ENCODE measurements around the gene FAM169A. TPM values are rescaled to one million over a fixed set of nuclear protein-coding genes. Genes with fewer than 3 reads are reported as not detected.
"Not testable (repeated sequence)": the region's sequence is repeated elsewhere in the genome, so short reads cannot be mapped to it uniquely, and the experiment has no call there.

FAM169A gene
- total RNA-seq, 1 donor: under 0.01 TPM

- no peak for DNase-seq (ENCODE audit: low read depth)
- TF ChIP-seq CTCF (IDR thresholded peaks at IDR 0.05; ENCODE audit: insufficient read depth, low read length): no peak
- no peak overlapping the region for H3K4me3 ChIP-seq (ENCODE audit: low read depth, low read length)
Observed at GRCh38 chr5:74798977-74799911, 66.9 kb downstream of the FAM169A start.

GRCh38 chr5:74791669-74792068 lies 74.5 kb downstream of the FAM169A start:
- not testable (repeated sequence) for H3K4me3 ChIP-seq (ENCODE audit: low read depth, low read length)

GRCh38 chr5:74787424-74787823 lies 78.8 kb downstream of the FAM169A start:
- DNase-seq (ENCODE audit: low read depth): no peak
- no peak for TF ChIP-seq CTCF (IDR thresholded peaks at IDR 0.05; ENCODE audit: insufficient read depth, low read length)
- no peak overlapping the region for H3K4me3 ChIP-seq (ENCODE audit: low read depth, low read length)

More at GRCh38 chr5:74791669-74792068, 74.5 kb downstream of the FAM169A start:
- not testable (repeated sequence) for DNase-seq (ENCODE audit: low read depth)

- no peak for TF ChIP-seq CTCF (IDR thresholded peaks at IDR 0.05; ENCODE audit: insufficient read depth, low read length)
- H3K4me3 ChIP-seq (ENCODE audit: low read depth, low read length): no peak overlapping the region
- DNase-seq (ENCODE audit: low read depth): no peak
Observed at GRCh38 chr5:74786851-74787250, 79.3 kb downstream of the FAM169A start.

- TF ChIP-seq CTCF (IDR thresholded peaks at IDR 0.05; ENCODE audit: insufficient read depth, low read length): no peak
- H3K4me3 ChIP-seq (ENCODE audit: low read depth, low read length): no peak overlapping the region
- DNase-seq (ENCODE audit: low read depth): no peak
Observed at GRCh38 chr5:74778609-74779008, 87.6 kb downstream of the FAM169A start.

GRCh38 chr5:74772359-74772758 lies 93.8 kb downstream of the FAM169A start:
- H3K4me3 ChIP-seq (ENCODE audit: low read depth, low read length): no peak overlapping the region
- DNase-seq (ENCODE audit: low read depth): no peak
- TF ChIP-seq CTCF (IDR thresholded peaks at IDR 0.05; ENCODE audit: insufficient read depth, low read length): no peak

GRCh38 chr5:74767579-74767913 lies 98.6 kb downstream of the FAM169A start:
- TF ChIP-seq CTCF (IDR thresholded peaks at IDR 0.05; ENCODE audit: insufficient read depth, low read length): no peak
- DNase-seq (ENCODE audit: low read depth): peak; percentile 50
- H3K4me3 ChIP-seq (ENCODE audit: low read depth, low read length): peak overlapping the region; percentile 98

Data from fibroblast of the aortic adventitia (primary cell).